HG02798 (cell line): Measurements from ENCODE around the gene SLPI.

Experiments
- ATAC-seq: cut with Tn5 transposase; IDR thresholded peaks from one replicate; pipeline ENCODE4 v1.9.1; 2021; ENCODE audit warnings: mild to moderate bottlenecking; ENCODE audit not compliant: unreplicated experiment, poor library complexity

Gene SLPI

GRCh38 chr20:45223136-45223535 lies 31.2 kb downstream of the SLPI start:
- no peak for ATAC-seq

GRCh38 chr20:45221076-45221475 lies 33.3 kb downstream of the SLPI start, which contains the start of gene SEMG2:
Gene SEMG2 (plus strand): TSS chr20:45221373. CDS start chr20:45221390, 17 bp downstream.
- no peak for ATAC-seq

- no peak for ATAC-seq
These were observed 35.7 kb downstream of the SLPI start for GRCh38 chr20:45218636-45219035.

- ATAC-seq = no peak
These were observed 36.2 kb downstream of the SLPI start for GRCh38 chr20:45218124-45218523.

GRCh38 chr20:45212836-45213235 lies 41.5 kb downstream of the SLPI start:
- no peak for ATAC-seq

GRCh38 chr20:45211569-45212474 lies 42.5 kb downstream of the SLPI start:
- ATAC-seq = no peak

- ATAC-seq = no peak
These were observed 44.4 kb downstream of the SLPI start for GRCh38 chr20:45209924-45210323.

GRCh38 chr20:45206725-45207124 lies 47.6 kb downstream of the SLPI start, which contains the start of gene SEMG1:
Gene SEMG1 (plus strand): TSS chr20:45207033. CDS start chr20:45207054, 21 bp downstream.
- ATAC-seq = no peak
